Placental pericyte (primary cell): Measurements from ENCODE around the gene P3H2. TPM values are rescaled to one million over a fixed set of nuclear protein-coding genes. Genes with fewer than 3 reads are reported as not detected.

Experiments used
- small RNA-seq: library from RNA; depleted of rRNA; stranded (forward); fragments of <200 nt; gene quantifications from one replicate; pipeline ENCODE3, GENCODE V24; 2012; ENCODE audit warnings: low replicate concordance
- total RNA-seq: library from RNA; depleted of rRNA; stranded (reverse); fragments of >200 nt; gene quantifications from 2 replicates; pipeline ENCODE4 v1.2.3, GENCODE V29; 2012

P3H2 gene, protein sequence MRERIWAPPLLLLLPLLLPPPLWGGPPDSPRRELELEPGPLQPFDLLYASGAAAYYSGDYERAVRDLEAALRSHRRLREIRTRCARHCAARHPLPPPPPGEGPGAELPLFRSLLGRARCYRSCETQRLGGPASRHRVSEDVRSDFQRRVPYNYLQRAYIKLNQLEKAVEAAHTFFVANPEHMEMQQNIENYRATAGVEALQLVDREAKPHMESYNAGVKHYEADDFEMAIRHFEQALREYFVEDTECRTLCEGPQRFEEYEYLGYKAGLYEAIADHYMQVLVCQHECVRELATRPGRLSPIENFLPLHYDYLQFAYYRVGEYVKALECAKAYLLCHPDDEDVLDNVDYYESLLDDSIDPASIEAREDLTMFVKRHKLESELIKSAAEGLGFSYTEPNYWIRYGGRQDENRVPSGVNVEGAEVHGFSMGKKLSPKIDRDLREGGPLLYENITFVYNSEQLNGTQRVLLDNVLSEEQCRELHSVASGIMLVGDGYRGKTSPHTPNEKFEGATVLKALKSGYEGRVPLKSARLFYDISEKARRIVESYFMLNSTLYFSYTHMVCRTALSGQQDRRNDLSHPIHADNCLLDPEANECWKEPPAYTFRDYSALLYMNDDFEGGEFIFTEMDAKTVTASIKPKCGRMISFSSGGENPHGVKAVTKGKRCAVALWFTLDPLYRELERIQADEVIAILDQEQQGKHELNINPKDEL
- 14.4 and 28.6 TPM in 2 replicates for total RNA-seq

DNA sequence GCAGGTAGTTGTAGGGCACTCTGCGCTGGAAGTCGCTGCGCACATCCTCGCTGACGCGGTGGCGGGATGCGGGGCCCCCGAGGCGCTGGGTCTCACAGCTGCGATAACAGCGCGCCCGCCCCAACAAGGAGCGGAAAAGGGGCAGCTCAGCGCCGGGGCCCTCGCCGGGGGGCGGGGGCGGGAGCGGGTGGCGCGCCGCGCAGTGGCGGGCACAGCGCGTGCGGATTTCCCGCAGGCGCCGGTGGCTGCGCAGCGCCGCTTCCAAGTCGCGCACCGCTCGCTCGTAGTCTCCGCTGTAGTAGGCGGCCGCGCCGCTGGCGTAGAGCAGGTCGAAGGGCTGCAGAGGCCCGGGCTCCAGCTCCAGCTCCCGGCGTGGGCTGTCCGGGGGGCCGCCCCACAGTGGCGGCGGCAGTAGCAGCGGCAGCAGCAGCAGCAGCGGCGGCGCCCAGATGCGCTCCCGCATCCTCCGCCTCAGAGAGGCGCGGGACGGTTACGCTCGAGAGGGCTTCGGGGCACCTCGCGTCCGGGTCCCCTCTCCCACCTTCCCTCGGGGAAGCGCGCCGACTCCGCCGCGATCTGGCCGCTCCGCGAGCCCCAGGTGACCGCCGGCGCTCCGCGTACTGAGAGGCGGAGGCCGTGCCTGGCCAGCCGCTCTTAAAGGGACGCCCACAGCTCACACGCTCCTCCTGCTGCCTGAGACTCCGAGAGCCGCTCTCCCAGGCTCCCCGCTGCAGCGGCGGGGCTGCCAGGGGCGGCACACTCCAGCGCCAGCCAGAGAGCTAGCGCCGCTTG is at the start of gene P3H2:
Gene P3H2, minus strand, starts transcription at position 629 of the 792 bp plus-strand sequence. Its CDS starts 166 bp downstream, at position 463.

Small RNA genes within 50 kb of the gene (small RNA-seq; reads per million reads assigned to genes)
- gene RNU6-1109P: not detected

Other genes starting within 250 kb of the P3H2 start
- 16.6 and 161 TPM in 2 replicates for gene CLDN1, start 201.5 kb upstream of the P3H2 start, total RNA-seq